GM18517 (cell line): ENCODE measurements around the gene KIF3A.

Experiments
- ATAC-seq: cut with Tn5 transposase; IDR thresholded peaks from one replicate; pipeline ENCODE4 v1.9.1; 2021; ENCODE audit warnings: mild to moderate bottlenecking, moderate library complexity; ENCODE audit not compliant: unreplicated experiment

KIF3A gene

DNA sequence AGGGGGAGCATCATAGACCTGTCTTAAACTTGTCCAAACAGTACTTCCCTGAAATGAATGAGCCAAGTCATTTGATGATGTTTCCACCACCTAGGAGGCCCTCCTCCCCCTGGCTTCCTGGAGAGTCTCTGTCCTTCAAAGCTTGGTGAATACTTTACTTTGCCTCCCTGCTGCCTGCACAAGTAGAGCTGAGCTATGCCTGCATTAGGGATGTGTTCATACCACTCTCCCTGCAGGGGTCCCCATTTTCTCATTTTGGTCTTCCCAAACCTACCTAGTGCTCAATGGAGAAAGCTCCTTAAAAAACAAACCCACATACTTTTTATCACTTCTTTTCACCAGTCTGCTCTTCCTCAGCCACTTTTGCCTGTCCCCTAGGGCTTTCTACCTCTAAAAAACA, 17.6 kb upstream of the KIF3A start:
- ATAC-seq: no peak

- ATAC-seq: no peak
Measured at GRCh38 chr5:132754111-132754510, 16.8 kb upstream of the KIF3A start.

- no peak for ATAC-seq
Measured at GRCh38 chr5:132753135-132753987, 16.0 kb upstream of the KIF3A start.

DNA sequence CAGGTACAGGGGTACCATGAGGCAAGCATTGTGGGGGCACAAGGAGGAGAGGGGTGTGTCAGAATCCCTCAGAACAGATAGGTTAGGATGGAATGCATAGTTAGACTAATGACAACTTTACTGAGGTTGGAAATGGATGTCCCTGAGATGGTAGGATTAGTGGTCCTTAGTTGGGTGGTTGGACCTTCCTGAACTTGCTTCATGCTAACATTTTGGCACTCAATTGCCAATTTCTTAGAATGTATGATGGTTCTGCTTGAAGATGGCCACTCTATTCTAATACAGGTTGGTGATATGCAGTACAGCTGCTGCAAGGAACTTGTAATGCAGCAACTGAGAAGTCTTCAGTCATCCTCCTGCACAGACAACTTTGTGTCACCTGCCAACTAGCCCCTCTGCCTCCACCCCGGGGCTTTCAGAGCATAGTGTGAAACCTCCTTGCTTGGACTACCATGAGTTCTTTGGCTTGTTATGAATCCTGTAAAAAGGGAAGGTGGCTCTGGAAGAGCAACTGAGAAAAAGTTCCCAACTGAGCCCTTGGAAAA, 15.3 kb upstream of the KIF3A start:
- ATAC-seq: no peak

DNA sequence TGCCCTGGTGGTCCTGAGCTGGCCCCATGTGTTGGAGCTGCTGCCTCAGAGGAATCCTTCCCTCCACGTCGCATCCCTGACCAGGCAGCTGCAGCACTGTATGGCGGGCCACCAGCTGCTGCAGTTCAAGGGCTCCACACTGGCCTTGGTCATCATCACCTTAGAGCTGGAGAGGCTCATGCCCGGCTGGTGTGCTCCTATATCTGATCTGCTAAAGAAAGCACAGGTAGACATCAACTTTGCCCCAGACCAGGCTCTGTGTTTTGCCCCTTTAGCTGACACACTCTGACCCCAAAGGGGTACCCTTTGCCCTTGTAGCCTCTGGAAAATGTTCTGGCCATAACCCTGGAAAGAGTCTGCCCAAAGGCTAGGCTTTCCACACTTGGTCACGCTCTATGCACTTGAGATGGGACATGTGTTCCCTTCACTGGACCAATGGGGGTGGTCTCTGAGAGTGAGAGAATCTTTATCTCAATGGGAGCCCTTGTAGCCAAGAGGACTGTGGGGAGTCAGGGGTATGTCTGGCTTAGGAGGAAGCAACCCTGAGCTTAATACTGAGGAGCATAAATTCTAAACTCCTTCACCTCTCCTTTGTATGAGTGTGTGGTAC, 14.7 kb upstream of the KIF3A start:
- no peak for ATAC-seq

DNA sequence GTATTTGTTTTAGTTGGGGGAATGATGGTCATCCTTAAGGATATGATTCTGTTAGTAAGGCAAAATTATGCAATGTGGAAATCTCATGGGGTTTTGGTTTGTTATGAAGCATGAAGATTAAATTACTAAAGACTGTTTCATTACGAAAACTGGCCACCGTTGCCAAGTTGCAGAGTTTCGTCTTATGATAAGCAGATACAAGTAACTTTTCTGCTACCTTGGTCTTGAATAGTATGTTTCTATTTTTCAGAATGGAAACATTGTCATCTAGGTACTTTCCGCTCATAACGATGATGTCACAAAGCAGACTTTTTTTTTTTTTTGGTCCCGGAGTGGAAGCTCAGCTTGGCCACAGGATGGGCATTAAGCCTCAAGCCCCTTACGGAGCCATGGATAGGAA, 14.1 kb upstream of the KIF3A start:
- ATAC-seq: peak; percentile 54

DNA sequence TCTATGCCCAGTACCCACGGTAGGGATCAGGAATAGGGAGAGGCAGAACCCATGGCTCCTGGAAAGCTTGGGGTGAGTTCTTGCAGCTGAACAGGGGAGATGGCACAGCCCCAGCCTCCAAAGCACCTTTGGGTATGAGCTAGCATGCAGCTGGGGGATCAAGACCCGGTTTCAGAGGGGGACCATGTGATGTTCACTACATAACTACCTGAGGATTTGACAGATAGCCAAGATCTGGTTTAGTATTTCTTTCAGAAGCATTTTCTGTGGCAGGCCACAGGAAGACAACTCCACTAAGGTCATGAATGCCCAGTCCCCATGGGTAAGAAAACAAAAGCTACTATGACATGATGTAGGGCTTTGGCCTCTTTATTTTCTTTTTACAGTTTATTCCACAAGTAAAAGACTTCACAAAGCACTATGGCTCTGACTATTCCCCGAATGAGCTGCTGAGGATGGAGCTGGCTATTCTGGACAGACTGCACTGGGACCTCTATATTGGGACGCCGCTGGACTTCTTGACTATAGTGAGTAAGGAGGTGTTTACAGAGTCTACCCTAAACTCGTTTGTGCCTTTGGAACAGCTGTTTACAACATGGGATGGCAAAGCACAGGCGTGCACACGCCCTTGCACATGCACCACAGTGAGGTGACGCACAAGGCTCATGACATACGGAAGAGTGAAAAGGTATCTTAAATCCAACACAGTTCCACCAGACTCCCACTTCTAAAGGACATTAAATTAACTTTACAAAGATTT, 13.3 kb upstream of the KIF3A start:
- ATAC-seq: no peak

- ATAC-seq: no peak
Measured at GRCh38 chr5:132749506-132749905, 12.2 kb upstream of the KIF3A start.

- no peak for ATAC-seq
Measured at GRCh38 chr5:132748522-132749000, 11.2 kb upstream of the KIF3A start.

- no peak for ATAC-seq
Measured at GRCh38 chr5:132747616-132748440, 10.5 kb upstream of the KIF3A start.

DNA sequence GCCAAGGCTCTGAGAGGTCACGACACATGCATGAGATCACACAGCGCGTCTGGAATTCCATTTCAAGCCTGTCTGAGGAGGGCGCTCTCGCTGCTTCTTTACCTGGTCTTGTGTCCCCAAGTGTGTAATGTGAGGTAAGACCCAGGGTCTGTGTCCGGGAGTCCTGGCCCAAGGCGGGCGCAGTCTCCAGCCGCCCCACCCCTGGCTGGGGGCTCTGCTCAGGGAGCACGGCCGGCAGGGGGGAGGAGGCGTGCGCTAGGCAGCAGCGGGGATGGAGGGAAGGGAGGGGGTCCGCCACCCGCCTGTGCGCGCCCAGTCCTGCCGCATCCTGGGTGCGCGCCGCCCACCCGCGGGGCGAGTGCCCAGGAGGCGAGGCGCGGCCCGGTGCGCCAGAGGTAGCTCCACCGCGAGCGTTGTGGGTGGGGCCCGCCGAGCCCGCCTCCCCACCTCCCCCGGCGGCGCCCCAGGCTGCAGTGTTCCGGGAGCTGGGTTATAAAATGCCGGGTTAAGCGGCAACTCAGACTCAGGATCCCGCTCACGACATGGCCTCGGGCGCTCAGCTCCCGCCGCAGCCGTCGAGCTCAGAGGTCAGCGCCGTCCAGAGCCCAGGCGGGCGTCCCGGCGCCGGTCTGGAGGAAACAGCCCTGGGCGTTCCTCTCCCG, 9.7 kb upstream of the KIF3A start, which contains the start of gene CCNI2:
TSS of gene CCNI2 (plus strand) at position 473 of the 662 bp plus-strand sequence. CDS start at position 543, 70 bp downstream.
- peak; percentile 34 for ATAC-seq

- no peak for ATAC-seq
Measured at GRCh38 chr5:132746592-132746953, 9.2 kb upstream of the KIF3A start.

- no peak for ATAC-seq
Measured at GRCh38 chr5:132744659-132745058, 7.3 kb upstream of the KIF3A start.

- ATAC-seq: no peak
Measured at GRCh38 chr5:132742626-132743025, 5.3 kb upstream of the KIF3A start.

DNA sequence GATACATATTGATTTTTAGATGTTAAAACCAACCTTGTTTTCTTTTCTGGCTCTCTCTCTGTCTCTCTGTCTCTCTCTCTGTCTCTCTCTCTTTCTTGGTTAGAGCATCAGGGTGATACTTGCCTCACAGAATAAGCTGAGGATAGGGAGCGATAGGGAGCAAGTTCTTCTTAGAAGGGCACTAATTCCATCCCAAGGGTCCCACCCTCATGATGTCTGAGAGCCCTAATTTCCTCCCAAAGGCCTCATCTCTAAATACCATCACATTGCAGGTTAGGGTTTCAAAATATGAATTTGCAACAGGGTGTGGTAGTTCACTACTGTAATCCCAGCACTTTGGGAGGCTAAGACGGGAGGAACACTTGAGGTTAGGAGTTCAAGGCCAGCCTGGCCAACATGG, 4.8 kb upstream of the KIF3A start:
- no peak for ATAC-seq

DNA sequence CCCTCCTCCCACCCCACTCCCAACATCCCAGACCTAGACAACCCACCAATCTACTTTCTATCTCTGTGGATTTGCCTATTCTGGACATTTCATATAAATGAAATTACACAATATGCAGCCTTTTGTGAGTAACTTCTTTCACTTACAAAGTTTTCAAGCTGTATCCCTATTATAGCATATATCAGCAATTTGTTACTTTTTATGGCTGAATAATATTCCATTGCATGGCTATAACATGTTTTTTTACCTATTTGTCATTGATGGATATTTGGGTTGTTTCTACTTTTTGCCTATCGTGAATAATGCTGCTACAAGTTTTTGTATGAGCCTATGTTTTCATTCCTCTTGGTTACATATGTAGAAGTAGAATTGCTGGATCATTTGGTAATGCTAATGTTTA, 1.9 kb upstream of the KIF3A start:
- no peak for ATAC-seq

DNA sequence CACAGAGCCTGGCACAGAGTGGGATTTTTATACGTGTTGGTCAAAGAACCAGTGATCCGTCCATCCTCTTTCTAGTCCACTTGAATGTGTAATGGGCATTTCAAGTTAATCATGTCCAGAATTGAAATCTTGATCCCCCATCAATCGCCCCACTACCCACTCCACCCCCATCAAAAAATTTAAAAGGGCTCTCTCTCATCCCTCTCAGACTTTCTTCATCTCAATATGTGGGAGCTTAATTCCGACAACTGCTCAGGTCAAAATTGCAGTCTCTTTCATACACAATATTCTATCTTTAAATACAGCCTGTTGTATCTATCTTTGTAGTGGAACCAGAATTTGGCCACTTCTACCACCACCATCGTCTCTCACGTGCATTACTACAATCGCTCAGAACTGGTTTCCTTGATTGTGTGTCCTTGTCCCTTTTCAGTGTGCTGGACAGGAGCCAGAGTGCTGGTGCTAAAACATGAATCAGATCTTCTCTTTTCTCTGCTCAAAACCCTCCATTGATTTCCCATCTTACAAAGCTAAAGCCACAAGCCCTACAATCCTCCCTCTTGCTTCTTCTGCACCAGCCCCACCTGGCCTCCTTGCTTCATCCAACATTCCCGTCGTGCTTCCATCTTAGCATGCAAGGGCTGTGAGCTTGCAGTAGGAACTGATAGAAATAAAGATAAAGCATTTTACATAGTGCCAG, 786 bp upstream of the KIF3A start:
- no peak for ATAC-seq

GRCh38 chr5:132734687-132735086, 2.7 kb downstream of the KIF3A start:
- no peak for ATAC-seq

GRCh38 chr5:132733499-132734148, 3.7 kb downstream of the KIF3A start:
- ATAC-seq: no peak
